ENCODE results near the gene NUP188.

GRCh38 chr9:129026442-129027223 is 79.1 kb downstream of the NUP188 start:
- TF ChIP-seq ZNF274 (IDR thresholded peaks at IDR 0.05; ENCODE audit: low read depth, low read length) (no peak), YY1 (IDR thresholded peaks at IDR 0.05; ENCODE audit: insufficient read depth, insufficient read length) (no peak)

Data from NT2/D1 (cell line).